GM21723 (cell line): ENCODE results near the gene GNAQ.

ENCODE experiments used
- ATAC-seq: cut with Tn5 transposase; IDR thresholded peaks from one replicate; pipeline ENCODE4 v1.9.1; 2021; ENCODE audit warnings: mild to moderate bottlenecking, moderate library complexity; ENCODE audit not compliant: unreplicated experiment

Gene GNAQ

GRCh38 chr9:77977210-77977611 is 54.4 kb downstream of the GNAQ start:
- ATAC-seq, result no peak

GRCh38 chr9:77975806-77976205 is 55.8 kb downstream of the GNAQ start:
- ATAC-seq, result no peak

- ATAC-seq, result no peak
These were observed 56.6 kb downstream of the GNAQ start for GRCh38 chr9:77975036-77975435.

DNA sequence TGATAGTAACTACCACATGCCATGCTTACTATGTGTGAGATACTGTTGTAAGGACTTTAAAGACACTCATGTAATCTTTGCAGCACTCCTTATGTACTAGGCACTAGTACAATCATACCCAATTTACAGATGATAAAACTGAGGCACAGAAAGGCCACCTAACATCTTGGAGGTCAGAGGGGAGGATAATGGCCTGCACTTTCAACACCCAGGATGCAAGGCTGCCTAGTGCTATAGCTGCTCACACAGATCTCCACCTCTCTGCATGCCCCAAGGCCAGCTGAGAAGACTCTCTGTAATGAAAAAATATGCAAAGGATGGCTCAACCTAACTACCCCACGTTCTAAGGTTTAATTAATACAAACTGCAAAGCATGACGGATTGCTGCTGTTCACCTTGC is 57.2 kb downstream of the GNAQ start:
- no peak for ATAC-seq

DNA sequence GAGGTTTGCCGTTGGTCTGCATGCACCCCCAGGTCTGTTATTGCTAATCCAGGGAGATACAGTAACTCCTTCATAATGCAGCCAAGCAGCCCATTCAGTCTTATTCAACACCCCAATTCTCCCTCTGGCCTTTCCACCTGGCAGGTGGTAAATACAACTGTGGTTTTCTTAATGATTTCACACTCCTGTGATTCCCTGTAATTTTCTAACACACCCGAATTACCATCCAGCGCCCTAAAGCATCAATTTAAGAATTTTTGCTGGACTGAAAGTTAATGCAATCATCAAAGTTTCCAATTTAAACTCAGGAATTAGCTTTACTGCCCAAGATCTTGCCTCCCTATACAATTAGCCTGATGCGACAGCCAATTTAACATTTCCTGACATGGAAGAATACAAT is 62.5 kb downstream of the GNAQ start:
- no peak for ATAC-seq

- no peak for ATAC-seq
These were observed 63.1 kb downstream of the GNAQ start for GRCh38 chr9:77968506-77968905.

- no peak for ATAC-seq
These were observed 64.9 kb downstream of the GNAQ start for GRCh38 chr9:77966718-77967117.

DNA sequence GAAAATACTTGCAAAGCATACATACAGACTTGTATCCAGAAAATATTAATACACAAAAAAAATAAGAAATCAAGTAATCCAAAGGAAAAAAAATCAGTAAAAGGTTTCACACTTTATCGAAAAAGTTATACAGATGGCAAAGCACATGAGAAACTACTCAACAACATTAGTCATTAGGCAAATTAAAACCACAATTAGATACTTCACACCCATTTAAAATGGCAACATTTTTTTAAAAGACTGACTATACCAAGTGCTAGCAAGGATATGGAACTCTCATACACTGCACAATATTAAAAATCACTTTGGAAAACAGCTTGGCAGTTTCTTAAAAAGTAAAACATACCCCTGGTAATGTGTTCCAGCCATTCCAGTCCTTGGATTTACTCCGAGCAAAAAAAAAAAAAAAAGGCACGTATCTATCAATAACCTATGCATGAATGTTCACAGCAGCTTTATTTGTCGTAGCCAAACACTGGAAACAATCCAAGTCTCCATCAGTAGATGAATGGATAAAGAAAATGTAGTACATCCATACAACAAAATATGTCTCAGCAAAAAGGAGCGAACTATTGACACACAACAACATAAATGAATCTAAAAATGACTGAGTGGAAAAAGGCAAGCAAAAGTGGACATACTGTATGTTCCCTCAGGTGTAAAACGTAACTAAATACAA is 66.0 kb downstream of the GNAQ start:
- ATAC-seq, result no peak

DNA sequence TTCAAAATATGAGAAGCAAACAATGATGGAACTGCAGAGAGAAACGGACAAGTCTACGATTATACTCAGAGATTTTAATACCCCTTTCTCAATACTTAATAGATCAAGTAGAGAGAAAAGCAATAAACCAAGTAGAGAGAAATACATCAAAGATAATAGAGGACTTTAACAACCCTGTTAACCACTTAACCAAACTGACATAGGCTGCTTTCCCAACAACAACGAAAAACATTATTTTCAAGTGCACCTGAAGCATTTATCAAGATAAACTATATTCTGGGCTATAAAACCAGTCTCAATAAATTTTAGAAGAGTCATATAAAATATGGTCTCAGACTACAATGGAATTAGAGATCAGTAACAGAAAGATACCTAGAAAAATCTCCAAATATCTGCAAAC is 67.4 kb downstream of the GNAQ start:
- no peak for ATAC-seq

DNA sequence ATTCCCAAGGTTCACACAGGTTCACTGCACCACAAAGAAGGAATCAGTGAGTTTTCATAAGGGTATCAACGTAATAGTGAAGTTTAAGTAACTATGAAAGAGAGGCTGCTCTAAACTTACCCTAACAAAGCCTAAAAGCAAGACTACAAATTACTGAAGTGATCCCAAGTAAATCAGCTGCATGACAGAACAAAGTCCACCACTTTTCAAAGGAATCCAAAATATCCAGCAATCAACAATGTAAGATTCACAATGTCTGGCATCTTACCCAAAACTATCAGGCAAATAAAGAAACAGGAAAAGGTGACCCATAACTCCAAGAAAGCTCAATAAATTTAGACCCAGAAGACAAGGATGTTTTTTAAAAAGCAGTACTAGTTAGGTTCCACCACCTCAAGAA is 70.1 kb downstream of the GNAQ start:
- ATAC-seq, result no peak

DNA sequence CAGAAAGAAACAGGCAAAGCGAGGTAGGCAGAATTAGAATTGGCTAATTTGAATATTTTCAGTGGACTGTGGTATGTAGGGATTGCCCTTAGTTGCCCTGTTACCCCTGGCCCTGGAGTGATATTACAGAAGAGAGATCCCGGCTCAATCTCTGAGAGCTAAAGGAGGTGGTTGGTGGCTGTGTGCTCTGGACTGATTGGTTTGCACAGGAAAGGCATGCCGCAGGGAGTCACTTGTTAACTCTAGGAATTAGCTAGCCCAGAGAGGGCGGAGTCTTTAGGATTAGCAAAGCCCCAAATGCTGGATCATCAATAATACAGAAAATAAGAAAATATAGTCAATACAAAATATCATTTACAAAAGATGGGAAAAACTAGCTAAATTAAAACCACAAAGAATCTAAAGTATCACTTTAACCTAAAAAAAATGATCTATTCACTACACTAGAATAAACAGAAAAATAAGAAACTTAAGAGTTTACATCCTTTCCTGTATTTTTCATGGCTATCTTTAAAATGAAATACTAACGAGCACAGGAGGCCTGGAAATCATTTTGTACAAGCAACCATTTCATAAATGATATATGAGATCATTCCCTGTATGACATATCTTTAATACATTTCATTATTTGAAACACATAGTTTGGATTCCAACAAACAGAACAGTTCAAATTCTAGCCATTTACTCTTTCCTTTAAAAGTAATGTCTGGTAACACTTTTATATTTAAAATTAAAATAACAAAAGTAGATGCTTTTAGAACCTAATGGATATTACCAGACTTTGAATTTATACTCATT is 71.1 kb downstream of the GNAQ start:
- ATAC-seq, result no peak

- no peak for ATAC-seq
These were observed 71.8 kb downstream of the GNAQ start for GRCh38 chr9:77959803-77960202.

DNA sequence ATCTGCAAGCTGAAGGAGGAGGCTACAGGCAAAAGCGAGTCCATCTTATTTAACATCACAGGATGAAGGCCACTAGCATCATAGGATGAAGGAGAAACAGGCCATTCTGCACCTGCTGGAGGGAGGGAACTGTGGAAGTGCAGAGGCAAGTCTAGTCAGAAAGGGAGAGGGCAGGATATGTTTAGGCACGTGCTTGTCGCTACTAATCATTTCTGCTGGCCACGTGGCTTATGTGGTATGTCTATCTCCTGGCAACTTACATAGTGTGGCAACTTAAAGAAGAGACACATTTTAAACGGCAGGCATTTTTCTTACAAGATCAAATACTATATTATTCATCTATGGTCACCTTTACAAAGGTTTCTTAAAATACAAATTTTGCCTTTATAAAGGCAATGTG is 74.0 kb downstream of the GNAQ start:
- no peak for ATAC-seq

DNA sequence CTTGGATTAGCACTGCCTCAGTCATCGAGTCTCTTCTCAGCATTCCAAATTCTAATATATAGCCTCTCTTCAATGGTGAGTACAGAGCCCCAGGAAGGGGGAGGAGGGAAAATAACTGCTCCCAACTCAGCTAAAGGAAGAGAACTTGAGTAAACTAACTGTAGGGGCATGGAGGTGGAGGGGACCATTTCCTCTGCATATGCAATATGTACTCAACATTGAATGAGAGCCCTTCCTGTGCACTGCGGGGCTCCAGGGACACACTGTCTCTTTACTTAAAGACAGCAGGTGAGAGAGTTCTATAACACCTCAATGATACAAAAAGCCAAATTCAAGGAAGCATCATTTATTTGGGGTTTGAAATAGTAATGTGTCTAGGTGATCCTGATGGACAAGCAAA is 75.1 kb downstream of the GNAQ start:
- ATAC-seq, result no peak

- no peak for ATAC-seq
These were observed 77.0 kb downstream of the GNAQ start for GRCh38 chr9:77954666-77955015.

DNA sequence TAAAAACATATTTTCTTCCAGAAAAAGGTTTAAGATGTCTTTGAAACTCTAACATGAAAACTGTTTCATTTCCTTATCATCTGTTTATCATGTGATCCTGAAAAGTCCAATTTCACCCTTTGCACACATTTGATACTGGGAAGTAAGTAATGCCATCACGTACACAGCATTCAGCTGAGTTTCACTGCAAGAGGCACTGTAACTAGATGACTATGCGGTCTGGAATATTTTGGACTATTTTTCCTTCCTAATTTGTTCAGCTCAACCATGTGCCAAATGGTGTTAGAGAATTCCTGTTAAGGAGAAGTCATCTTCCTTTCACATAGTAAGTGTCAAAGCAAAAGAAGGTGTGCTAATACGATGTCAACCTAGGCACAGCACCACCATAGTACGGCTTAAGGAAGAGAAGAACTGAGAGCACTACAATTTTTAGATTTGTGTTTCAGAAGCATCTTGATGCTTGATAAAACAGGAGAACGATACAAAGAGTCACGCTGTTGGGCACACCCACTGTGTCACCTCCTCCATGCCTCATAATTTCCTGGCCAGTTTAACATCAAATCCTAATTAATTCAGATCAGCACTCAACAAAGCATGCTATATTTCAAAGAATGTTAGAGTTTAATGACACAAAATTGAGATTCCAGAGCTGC is 77.5 kb downstream of the GNAQ start:
- ATAC-seq, result no peak

DNA sequence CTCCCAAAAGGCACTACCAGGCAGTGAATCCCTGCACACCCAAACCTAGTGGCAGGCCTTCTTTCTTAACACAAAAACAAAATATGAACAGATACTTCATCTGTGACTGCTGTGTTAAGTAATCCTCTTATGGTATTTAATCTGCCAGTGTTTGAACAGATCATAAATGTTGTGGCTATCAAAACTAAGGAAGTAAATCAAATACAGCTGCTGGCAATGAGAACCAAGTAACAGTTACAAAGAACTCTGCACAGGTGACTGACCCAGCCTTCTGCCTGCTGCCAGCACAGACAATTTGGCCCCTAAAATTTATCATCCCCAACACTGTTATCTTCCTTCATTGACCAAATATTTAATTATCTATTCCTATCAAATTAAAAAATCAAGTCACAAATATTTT is 78.0 kb downstream of the GNAQ start:
- ATAC-seq, result no peak

DNA sequence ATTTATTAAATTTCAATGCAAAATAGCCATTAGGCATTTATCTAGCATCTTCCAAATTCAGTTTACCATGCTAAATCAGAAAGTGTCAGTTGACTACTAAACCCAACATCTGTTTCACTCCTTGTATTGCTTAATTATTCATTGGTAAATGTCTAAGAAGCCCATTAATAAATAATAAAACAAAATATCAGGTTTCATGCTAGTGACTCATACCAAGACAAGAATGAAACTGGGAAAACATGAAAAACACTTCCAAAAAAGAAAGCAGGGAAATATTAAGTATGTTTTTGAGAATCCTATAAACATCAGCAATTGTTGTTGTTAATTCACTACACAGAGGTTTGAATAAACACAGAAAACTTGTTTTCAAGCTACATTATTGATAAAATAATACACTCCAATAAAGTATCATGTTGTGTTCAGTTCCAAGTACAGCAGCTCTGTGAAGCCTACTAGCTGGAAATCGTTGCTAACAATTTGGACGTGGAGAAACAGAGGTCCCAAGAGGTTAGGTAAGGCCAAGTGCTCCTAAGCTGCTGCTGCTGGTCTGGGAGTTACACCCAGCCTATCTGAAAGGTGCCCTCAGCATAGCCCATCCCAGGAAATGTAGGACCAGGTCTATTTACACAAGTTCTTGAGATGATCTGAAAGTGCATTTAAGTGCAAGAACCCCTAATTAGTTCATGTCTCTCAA is 78.8 kb downstream of the GNAQ start:
- no peak for ATAC-seq

DNA sequence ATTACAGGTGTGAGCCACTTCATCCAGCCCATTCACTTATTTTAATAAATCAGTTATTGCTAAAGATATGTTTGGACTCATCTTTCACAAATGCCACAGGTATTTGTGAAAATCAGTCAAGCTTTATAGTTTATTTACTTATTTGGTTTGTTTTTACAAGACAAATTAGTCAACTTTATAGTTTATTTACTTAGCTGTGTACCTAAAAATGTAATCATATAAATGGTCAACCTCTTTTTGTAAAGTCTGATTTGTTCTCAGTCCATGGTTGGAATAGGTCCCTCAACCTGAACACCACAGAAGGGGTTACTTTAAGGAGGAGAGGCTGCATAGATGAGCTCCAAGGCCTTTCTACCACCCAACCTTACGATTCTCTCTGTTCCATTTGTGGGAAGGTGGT is 80.2 kb downstream of the GNAQ start:
- no peak for ATAC-seq

GRCh38 chr9:77949751-77950436 is 81.7 kb downstream of the GNAQ start:
- no peak for ATAC-seq

- no peak for ATAC-seq
These were observed 84.0 kb downstream of the GNAQ start for GRCh38 chr9:77947651-77948050.
